ENCODE results near the gene EIF4E2.
"Not testable (repeated sequence)": the region's sequence is repeated elsewhere in the genome, so short reads cannot be mapped to it uniquely, and the experiment has no call there.

EIF4E2 gene

DNA sequence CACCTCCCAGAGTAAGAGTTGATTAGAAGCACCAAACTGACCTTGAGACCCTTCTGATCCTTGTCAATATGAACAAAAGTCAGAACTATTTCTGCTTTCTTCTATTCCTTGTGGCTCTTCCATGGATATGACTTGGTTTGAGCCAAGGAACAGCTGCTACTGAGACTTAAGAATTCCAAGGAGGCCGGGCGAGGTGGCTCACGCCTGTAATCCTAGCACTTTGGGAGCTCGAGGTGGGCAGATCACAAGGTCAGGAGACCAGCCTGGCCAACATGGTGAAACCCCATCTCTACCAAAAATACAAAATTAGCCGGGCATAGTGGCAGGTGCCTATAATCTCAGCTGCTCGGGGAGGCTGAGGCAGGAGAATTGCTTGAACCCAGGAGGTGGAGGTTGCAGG, 20.0 kb downstream of the EIF4E2 start:
- DNase-seq: not testable (repeated sequence)

DNA sequence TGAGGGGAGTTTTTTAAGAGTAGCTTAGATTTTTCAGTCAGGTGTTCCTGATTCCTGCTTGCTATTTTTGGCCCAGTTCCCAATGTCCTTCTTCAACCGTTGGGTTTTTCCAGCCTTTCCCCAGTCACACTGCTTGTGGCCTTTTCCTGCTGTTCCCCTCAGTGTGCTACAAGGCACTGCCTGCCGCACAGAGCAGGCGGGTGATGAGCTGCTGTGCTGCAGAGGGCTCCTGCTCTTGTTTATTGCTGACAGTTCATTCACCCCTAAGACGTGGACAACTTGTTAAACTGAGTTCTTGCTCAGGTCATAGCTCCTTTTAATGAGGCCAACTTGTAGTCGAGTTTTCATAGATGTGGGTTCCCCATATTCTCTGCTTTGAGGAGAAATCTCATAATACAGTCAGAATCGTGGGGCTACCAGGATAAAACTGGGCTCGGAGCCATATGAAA, 20.6 kb downstream of the EIF4E2 start:
- DNase-seq: no peak

DNA sequence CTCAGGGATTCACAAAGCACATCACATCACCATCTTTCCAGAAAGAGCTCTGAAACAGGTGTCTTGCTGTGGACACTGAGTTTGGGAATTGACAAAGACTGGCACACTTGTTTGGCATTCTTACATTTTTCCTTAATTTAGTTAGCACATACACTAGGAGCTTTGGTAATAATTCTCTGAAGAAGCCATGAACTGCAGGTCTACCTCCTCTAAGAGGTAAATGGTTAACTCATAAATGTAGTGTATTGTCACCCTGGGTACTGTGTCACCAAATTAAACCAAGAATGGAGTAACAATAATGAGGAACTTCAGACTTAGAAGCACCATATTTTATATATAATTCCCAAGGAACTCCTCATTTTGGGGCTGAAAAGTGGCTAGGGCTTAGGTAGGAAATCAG, 22.6 kb downstream of the EIF4E2 start:
- DNase-seq: no peak

DNA sequence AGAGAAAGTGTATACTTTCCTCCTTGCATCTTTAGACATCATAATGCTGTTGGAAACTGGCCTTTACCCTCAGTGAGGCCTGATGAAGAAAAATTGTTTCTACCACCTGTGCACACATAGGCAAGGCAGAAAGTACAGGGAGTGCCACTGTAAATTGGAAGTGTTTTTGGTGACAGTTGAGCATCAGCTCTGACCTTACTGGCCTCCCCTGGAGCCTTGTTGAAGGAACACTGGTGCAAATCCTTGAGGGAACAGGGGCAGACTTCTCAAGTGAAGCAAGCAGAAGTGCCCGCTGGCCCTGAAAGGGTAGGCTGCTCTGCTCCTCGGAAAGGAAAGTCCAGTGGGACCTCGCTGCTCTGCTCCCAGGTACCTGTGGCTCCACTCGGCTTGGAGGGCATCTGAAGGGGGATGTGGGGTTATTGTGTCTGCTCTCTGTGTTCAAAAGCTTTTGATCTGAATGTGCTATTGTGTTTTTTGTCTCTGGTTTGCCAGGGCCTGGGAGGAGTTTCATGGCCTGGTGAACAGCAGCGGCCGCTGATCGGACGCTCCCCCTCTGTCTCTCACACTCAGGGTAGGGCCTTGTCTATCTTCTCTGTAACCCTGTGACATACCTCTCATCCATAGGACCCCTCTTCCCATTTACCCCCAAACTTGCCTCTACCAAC, 23.4 kb downstream of the EIF4E2 start:
- no peak for DNase-seq

DNA sequence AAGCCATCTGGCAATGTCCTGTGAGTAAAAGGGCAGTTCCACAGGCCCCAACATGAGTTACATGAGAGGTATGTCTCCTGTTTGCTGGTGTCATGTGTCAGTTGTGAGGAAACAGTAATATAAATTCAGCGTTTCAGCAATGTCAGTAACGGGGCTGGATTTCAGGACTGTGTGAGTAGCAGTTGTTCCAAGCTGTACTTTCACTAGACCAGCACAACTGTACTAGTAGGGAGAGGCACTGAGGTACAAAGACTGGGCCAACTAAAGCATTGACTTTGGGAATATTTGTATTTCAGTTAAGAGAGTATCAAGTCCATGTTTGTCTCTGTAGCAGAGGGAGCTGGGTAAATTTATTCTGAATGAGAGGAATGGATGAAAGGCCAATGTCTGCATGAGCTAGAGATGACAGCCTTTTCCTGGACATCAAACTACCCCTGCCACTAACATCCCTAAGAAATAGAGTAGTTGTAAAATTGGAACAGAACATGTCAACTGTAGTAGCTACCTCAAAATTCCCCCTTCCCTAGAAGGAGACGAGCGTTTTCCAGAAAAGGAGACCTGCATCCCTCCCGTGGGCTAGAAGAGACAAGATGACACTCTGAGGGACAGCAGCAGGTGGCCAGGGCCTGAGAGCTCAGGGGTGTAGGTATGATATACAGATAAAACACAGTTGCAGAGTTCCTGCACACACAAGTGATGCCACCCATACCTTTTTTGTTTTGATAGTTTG, 24.4 kb downstream of the EIF4E2 start:
- DNase-seq: no peak

DNA sequence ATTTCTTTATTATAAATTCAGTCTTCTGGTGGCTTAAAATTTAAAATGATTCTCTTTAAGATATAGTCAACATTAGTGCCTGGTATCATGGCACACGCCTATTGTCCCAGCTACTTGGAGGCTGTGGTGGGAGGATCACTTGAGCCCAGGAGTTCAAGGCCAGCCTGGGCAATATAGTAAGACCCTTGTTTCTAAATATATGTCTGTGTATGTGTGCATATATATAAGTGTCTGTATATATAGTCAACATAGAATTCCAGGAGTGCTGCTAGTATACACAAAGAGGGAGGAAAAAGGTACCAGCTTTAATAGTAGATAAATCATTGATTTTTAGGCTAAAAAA, 24.9 kb downstream of the EIF4E2 start:
- DNase-seq: no peak

DNA sequence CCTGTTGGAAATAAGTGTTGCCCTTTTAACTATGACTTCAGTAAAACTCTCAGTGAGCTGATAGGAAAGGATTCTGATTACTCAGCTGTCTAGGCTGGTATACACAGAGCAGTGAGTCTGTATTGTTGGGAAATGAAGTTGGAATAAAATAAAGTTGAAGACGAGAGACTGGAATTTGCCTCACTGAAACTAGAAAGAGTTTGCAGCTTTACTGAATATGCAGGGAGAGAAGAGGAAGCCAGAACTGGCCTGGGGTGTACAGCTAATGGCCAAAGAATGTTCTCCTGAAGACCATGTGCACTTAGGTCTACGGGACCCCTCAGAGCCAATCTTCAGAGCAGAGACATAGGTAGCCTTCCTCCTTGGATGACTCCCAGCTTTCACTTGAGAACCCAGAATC, 26.5 kb downstream of the EIF4E2 start:
- DNase-seq: no peak

DNA sequence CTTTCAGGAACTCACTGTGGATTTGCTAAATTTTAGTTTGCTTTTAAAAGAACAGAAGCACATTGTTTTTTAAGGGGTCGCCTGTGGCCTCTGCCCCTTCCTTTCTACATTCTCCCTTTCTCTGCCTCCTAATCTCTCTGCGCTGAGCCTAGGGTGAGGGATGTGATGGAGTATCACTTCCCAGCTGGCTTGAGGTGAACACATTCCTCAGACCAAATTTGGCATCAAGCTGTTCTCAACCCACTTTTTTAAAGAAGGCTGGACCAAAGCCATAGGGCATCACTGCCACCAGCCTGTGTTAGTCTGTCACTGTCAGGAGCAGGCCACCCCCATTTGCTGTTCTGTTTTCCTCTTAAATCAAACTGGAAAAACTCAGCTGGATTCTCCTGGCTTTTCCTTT, 27.4 kb downstream of the EIF4E2 start:
- DNase-seq: no peak

DNA sequence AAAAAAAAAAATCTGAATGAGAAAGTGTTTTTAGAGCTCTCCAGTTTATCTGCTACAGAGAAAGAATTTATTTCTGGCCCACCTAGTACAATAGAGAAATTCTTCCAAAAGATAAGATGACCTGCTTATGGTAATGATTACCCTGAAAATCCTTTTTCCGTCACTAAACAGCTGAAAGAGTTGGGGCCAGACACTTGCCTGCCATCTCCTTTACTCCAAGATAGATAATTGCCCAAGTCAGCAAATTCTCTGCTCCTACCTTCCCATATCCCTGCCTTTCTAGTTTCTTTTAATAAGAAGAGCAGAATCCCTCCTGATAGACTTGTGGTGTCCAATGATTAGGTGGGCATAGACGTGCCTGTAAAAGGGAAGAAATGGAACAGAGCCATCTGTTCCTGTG, 28.1 kb downstream of the EIF4E2 start:
- no peak for DNase-seq

DNA sequence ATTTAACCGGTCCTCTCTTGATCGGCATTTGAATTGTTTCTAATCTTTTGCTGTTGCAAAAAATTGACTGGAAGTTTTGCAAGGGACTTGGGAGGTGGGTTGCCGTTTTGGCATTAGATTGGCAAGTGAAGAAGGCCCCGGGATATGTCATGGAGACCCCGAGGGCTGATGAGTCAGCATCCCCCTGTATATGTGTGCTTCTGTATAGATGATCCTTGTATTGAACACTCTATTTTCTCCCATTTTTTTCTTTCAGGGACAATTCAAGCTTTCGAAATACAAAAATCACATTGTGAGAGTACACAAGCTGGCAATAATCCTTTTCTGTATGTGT, 30.1 kb downstream of the EIF4E2 start:
- no peak for DNase-seq

DNA sequence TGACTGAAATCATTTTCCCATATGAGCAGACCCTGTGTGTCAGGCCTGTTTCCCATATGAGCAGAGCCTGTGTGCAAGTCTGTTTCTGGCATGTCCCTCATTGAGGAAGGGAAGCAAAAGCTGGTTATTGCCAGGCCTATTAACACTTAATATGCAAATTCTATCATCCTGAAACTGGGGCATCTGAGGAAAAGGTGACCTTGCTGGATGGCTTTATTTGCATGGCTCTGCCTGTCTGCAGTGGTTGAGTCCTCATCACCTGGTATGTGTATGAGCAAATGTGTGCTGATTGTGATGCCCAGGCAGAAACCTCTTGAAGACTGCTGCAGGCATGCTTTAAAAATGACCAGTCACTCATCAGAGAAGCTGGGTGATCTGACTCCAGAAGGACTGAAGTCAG, 31.2 kb downstream of the EIF4E2 start:
- no peak for DNase-seq

DNA sequence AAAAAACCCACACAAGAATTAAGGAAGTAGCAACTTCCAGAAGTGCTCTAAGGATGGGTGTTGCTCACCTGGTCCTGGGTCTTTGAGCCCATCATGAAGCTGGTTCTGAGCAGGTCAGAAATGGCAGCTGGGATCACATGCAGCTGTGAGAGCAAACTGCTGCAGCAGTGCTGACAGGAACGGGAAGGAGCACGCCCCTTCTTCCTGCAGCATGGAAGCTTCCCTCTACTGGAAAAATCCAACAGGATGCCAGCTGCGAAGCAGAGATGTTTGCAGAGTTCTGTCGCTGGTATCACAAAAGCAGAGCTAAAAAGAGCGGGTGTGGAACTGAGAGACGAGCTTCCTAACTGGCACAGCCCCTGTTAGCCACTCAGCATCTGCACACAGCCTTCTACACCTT, 33.7 kb downstream of the EIF4E2 start:
- no peak for DNase-seq

DNA sequence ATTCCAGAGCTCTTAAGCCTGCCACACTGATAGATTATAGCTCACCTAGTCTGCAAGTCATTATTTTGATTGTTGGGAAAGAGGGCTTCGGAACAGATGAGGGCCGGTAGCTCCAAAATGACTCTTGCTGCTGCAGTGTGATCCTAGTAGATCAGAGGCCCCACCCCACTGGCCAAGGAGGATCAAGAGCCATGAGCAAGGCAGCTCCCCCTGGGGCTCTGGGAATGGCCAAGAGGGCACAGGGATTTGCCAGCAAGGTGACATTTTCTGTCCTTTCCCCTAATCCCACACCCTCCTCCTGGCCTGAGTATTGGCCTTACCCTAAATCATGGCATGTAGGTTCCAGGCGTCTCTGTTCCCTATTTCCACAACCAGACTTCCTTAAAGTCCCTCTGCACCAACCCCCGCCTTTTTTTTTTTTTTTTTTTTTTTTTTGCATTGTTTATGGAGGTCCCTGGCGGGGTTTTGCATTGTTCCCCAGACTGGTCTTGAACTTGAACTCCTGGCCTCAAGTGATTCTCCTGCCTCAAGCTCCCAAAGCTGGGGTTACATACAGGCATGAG, 36.5 kb downstream of the EIF4E2 start:
- DNase-seq: no peak

DNA sequence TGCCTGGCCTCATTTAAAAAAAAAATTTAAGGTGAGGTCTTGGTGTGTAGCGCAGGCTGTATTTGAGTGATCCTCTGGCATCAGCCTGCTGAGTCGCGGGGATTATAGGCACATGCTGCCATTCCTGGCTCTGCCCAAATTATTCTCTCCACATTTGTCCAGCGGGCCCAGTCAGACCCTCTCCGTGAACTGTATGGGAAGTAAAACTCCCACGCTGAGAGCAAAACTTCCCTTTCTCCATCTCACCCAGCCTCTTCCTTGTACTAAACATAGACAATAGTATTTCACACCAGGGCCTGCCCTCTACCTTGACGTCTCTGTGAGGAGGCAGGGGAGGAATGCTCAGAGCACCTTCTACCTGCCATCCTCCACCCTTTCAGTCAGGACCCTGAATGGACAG, 37.0 kb downstream of the EIF4E2 start:
- DNase-seq: no peak

DNA sequence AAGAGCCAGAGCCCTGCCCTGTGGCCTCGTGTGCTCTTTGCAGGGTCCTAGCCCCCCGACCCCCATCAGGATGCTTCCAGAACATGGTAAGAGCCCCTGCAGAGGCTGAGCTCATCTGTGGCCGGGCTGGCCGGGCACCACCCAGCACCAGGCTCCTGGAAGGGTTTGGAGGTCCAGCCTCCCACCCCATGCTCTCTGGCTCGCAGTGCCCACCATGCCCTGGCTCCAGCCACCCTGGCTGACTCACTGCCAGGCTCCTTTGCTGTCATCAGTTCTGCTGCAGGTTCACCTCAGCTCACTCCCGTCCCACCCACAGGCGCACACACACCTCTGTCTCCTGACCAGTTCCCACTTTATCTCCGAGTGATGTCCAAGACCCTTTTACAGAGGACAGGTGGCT, 37.5 kb downstream of the EIF4E2 start:
- no peak for DNase-seq

DNA sequence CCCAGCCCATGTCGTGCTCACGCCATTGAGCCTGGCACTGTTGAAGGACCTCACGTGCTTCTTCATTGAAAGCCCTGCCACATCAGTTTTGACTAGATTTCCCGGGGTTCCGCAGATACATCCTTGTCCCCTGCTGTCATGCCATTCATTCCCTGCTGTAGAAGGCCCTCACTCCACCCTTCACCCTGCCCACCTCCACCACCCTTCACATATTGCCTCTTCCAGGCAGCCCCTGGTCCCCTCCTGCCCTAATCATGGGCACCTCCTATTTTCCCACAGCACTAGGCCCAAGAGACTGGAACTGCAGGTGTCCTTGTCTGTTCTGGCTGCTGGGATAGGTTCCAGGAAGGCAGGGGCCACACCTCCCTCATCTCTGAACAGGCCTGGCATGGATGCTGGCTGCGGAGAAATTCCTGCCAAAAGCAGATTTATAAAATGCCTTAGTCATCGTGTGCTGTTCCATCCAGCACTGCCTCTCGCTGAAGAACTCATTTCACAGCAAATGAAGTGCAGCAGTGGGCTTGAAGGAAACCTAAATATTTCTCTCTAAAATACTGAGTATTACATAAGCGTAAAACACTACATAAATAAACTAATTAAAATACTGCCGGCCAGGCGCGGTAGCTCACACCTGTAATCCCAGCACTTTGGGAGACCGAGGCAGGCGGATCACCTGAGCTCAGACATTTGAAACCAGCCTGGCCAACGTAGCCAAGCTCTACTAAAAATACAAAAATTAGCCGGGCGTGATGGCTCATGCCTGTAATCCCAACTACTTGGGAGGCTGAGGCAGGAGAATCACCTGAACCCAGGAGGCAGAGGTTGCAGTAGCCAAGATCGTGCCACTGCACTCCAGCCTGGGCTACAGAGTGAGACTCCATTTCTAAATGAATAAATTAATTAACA, 38.4 kb downstream of the EIF4E2 start:
- no peak for DNase-seq

DNA sequence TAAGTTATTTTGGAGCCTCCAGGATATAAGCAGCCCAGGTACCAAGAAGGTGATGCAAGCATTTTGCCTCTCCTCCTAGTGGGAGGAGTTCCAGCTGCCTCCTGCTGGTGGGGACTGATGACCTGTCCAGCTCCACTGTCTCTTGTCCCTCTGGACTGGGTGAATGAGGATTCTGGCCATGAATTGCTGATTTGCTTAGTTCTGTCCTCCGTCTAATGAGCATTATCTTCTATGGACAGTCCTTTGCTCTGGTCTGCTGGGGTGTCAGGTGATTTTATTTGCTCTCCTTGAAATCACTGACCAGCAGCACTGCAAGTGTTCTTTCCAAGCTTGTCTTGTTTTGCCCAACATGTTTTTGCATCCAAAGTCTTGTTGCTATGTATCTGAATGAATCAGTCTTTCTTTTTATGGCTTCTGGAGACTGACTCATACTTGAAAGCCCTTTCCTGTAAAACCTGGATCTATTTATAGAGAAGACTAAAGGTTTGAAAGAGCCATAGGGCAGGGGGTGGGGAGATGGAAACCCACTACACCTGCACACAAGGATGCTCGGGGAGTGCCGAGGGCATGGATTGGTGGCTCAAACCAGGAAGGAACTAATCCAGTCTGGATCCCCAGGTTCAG, 42.4 kb downstream of the EIF4E2 start:
- no peak for DNase-seq

DNA sequence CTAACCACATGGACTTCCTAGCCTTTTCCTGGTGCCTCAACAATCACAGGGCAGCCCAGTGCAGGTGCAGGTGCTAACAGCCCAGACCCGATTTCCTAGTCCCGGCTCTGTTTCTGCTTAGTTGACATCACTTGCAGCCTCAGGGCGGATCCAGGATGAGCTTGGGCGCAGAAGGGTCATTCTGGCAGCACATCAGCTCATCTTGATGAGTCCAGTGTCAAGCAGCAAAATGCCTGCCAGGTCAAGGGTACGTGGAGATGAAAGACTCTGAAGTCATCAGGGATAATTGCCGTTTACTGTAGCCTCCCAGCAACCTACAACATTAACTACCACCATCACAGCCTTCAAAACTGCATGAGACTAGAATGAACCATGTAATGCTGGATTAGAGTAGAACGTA, 43.5 kb downstream of the EIF4E2 start:
- DNase-seq: no peak

DNA sequence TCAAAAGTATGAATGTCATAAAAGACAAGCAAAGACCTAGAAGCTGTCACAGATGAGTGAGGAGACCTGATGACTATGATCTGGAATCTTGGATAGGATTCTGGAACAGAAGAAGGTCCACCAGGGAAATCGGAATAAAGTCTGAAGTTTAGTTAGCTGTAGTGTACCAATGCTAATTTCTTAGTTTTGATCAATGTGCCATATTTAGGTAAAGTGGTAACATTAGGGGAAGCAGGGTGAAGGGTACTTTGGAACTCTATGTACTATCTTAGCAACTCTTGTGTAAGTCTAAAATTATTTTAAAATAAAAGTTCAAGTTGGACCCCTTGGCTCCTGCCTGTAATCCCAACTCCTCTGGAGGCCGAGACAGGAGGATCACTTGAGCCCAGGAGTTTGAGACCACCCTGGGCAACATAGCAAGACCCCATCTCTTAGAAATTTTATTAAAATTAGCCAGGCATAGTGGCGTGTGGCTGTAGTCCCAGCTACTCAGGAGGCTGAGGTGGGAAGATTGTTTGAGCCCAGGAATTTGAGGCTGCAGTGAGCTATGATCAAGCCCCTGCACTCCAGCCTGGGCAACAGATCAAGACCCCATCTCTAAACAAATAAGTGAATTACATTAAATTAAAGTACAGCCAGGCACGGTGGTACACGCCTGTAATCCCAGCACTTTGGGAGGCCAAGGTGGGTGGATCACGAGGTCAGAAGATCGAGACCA, 47.0 kb downstream of the EIF4E2 start:
- no peak for DNase-seq

DNA sequence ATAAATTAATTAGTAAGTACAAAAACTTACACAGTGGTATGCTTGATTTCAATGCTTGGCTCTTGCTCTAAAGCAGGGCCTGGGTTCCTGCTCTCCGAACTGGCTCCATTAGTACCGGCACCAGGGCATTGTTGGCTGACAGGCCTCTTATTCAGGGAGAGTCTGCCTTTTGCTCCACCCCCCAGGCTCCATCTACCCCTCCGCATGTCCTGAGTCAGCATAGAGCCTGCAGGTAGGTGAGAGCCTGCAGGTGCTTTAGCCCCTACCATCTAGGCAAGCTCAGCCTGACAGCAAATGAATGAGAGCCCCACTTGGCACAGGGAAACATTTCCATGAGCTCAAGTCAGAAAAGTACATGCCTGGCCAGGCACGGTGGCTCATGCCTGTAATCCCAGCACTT, 47.8 kb downstream of the EIF4E2 start:
- no peak for DNase-seq

DNA sequence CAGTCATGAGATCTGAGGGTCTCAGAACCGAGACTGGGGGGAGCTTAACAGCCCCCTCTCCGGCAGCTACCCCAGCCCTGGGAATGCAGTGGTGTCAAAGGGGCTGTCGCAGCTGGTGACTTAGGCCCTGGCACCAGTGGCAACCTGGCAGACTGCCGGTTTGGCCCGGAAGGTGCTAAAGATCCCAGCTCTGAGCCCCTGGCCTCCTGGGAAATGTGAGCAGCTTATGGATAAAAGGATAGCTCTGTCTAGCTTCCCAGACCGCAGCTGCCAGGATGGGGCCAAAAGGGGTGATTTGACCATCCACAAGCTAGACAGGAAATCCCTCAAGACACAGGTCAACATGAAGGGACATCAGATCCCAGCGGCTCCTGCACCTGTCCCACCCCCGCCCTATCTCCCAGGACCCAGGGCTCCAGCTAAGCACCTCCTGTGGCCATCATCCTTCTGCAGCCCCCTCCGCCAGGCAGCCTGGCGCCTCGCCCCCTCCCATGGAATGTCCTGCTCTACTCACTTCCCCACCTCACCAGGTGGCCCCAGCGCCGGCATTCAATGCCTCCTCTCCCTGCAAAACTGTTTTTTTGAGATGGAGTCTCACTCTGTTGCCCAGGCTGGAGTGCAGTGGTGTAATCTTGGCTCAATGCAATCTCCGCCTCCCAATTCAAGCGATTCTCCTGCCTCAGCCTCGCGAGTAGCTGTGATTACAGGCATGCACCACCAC, 49.7 kb downstream of the EIF4E2 start:
- no peak for DNase-seq

DNA sequence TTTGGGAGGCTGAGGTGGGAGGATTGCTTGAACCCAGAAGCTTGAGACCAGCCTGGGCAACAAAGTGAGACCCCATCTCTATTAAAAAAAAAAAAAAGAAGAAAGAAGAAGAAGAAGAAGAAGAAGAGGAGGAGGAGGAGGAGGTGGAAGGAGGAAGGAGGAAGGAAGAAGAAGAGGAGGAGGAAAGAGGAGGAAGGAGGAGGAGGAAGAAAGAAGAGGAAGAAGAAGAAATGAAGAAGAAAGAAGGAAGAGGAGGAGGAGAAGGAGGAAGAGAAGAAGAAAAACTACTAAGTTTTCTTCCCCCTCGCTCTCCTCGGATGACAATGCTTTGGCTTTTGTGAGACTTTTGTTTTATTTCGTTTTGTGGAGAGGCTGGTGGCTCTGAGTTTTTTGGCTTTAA, 52.8 kb downstream of the EIF4E2 start:
- DNase-seq: no peak
